ENCODE data around the gene PDZRN3.

DNA sequence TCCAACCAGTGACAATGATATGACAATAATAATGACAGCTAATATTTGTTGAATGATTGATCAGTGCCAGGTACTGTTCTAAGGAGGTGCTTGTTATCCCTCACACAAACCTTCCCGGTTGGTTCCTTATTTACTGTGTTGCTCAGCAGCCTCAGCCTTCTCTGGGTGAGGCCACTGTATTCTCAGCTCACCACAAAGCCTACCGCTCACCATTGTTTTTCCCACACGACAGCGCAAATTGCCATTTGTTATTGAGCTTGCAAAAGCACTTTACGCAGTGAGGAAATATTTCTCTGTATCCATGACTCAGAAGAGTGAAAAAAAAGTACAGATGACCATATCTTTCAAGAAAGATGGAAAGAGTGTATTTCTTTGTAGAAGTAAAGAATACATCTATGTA, 49.5 kb upstream of the PDZRN3 start:
- TF ChIP-seq EZH2phosphoT487 (IDR thresholded peaks at IDR 0.05; ENCODE audit: insufficient read depth, low read depth) (no peak), EZH2 (IDR thresholded peaks at IDR 0.05; ENCODE audit: insufficient read depth, poor library complexity, severe bottlenecking) (no peak)
